ENCODE measurements around the gene CMYA5. TPM values are rescaled to one million over a fixed set of nuclear protein-coding genes. Genes with fewer than 3 reads are reported as not detected.

CMYA5 gene
- total and polyA plus RNA-seq, 9 of the 15 experiments (the other 6 are each of a cell fraction or from before 2014, with no cell fraction given), result 0.18 to 1.1 (median 0.32) TPM

DNA sequence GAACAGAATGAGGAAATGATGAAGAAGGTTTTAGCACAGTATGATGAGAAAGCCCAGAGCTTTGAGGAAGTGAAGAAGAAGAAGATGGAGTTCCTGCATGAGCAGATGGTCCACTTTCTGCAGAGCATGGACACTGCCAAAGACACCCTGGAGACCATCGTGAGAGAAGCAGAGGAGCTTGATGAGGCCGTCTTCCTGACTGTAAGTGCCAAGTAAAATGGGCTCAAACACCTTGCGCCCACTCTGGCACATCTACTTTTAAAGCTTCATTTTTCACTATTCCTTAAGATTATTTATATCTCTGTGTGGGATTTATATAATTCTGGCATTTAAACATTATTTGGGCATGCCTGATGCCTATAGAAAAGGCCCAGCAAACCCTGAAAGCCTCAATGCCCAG, 55.6 kb downstream of the CMYA5 start:
- WGBS (ENCODE audit: insufficient coverage, low coverage, missing lambda C conversion rate), result 5% methylated on average over 3 of the region's 3 CpGs
- no peaks in the 10 kb centered on the region for H3K36me3 ChIP-seq (ENCODE audit: control insufficient read depth, insufficient read depth, low read length)
- DNase-seq (ENCODE audit: extremely low read depth in 1 of 4, low spot score in 3 of 4) (no peak), FAIRE-seq (no peak), ATAC-seq (no peak)
- H3K9me3 ChIP-seq (replicated peaks; ENCODE audit: control insufficient read depth, insufficient read depth, low read depth, low read length), result no peaks in the 10 kb centered on the region
- ChIA-PET POLR2A (interaction anchor here (1.0 kb wide), 1 partner anchor 13 kb away, joined by 3 read pairs; no protein-coding TSS in a partner anchor), CTCF (ENCODE audit: low intra/inter-chr PET ratio) (no interaction called here)
- no peak overlapping the region for H3K9ac ChIP-seq (ENCODE audit: insufficient read depth in 1 of 2, low read depth in 2 of 2, low read length in 2 of 2)
- H3K27ac ChIP-seq (ENCODE audit: extremely low read depth, low read depth, low read length), result no peak overlapping the region
- no peak overlapping the region for H2AFZ ChIP-seq (ENCODE audit: low read depth, low read length)
- no peaks in the 10 kb centered on the region for H4K20me1 ChIP-seq (replicated peaks; ENCODE audit: control insufficient read depth, insufficient read depth, low read length)
- H3K9me1 ChIP-seq (ENCODE audit: control insufficient read depth, insufficient read depth, low read length), result no peaks in the 10 kb centered on the region
- no peak overlapping the region for H3K4me3 ChIP-seq
- no TSS peak for BruUV-seq (replicated peaks)
- H3K79me2 ChIP-seq (ENCODE audit: control insufficient read depth, insufficient read depth, low read length), result no peaks in the 10 kb centered on the region
- H3K27me3 ChIP-seq (ENCODE audit: control insufficient read depth in 2 of 2, insufficient read depth in 2 of 2, low read length in 2 of 2), result peaks cover 8 to 12% of the 10 kb centered on the region in 2 experiments
- in situ Hi-C loops (cut with MboI) (no loop called here), intact Hi-C loops (cut with micrococcal nuclease) (no loop called here)
- H3K4me1 ChIP-seq (replicated peaks in 1 of 2; ENCODE audit: control insufficient read depth in 2 of 2, insufficient read depth in 2 of 2, low read length in 2 of 2), result no peaks in the 10 kb centered on the region
- no peak for TF ChIP-seq KDM4B (IDR thresholded peaks at IDR 0.05; ENCODE audit: borderline replicate concordance in 2 of 2, low read depth in 1 of 2)
- TF ChIP-seq NFE2 (IDR thresholded peaks at IDR 0.05; ENCODE audit: low read depth), result no peak
- no peak for TF ChIP-seq ZNF507 (tag; conservative IDR thresholded peaks at IDR 0.05)
- no peak for TF ChIP-seq SAFB (IDR thresholded peaks at IDR 0.05; ENCODE audit: borderline replicate concordance, low read depth, low read length)
- no peak for TF ChIP-seq ZNF212 (CRISPR knock-in tag; IDR thresholded peaks at IDR 0.05)
- TF ChIP-seq SMAD1 (IDR thresholded peaks at IDR 0.05; ENCODE audit: low read depth, low read length, partially characterized antibody), result no peak
- no peak for TF ChIP-seq TGIF2 (CRISPR knock-in tag; IDR thresholded peaks at IDR 0.05)
- TF ChIP-seq, protein P1, sequence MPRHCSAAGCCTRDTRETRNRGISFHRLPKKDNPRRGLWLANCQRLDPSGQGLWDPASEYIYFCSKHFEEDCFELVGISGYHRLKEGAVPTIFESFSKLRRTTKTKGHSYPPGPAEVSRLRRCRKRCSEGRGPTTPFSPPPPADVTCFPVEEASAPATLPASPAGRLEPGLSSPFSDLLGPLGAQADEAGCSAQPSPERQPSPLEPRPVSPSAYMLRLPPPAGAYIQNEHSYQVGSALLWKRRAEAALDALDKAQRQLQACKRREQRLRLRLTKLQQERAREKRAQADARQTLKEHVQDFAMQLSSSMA (CRISPR knock-in tag; IDR thresholded peaks at IDR 0.05), result no peak
- TF ChIP-seq ZNF699 (CRISPR knock-in tag; IDR thresholded peaks at IDR 0.05; ENCODE audit: insufficient replicate concordance), result no peak
- TF ChIP-seq BCOR (IDR thresholded peaks at IDR 0.05), result no peak
- TF ChIP-seq ZNF668 (CRISPR knock-in tag; IDR thresholded peaks at IDR 0.05), result no peak
- no peak for TF ChIP-seq PHF8 (IDR thresholded peaks at IDR 0.05; ENCODE audit: borderline replicate concordance, low read length)
- TF ChIP-seq RUNX1 (IDR thresholded peaks at IDR 0.05; ENCODE audit: low read depth), result no peak
- TF ChIP-seq LARP7 (IDR thresholded peaks at IDR 0.05), result no peak
- TF ChIP-seq BRD9 (IDR thresholded peaks at IDR 0.05; ENCODE audit: low read depth, partially characterized antibody), result no peak
- no peak for TF ChIP-seq NCOA2 (IDR thresholded peaks at IDR 0.05; ENCODE audit: partially characterized antibody in 2 of 2)
- TF ChIP-seq SMAD4 (CRISPR knock-in tag; conservative IDR thresholded peaks at IDR 0.05), result no peak
- TF ChIP-seq PHB2 (IDR thresholded peaks at IDR 0.05; ENCODE audit: low read depth), result no peak
- no peak overlapping the region for H3K4me2 ChIP-seq (ENCODE audit: insufficient read depth, low read length)

Measured in K562 (cell line).